SK-N-SH (cell line): ENCODE data around the gene SMARCA1. TPM values are rescaled to one million over a fixed set of nuclear protein-coding genes. Genes with fewer than 3 reads are reported as not detected.

Experiments used
- CTCF ChIA-PET: fragments of 300-600, 350-600 bp; formaldehyde crosslinking; extraction: SDS; loops from one replicate; lab custom pipeline; 2021; lab: Yijun Ruan, JAX
- POLR2A ChIA-PET: fragments of 350-600 bp; sonication (Branson Sonifier 250); formaldehyde crosslinking; extraction: SDS; loops from one replicate; lab custom pipeline; 2020; ENCODE audit warnings: antibody characterized with exemption, inconsistent platforms; lab: Yijun Ruan, JAX
- DNase-seq: peaks from one replicate; pipeline ENCODE4 v3.0.0; 2012
- H2AFZ ChIP-seq: fragments of 200-600 bp; sonication (generic); 2 replicates; pipeline ENCODE4 v1.8.1; 2016; ENCODE audit warnings: antibody characterized with exemption, mild to moderate bottlenecking, low read depth
- H3F3A ChIP-seq: fragments of 200-600 bp; sonication (generic); replicated peaks from 2 replicates; pipeline ENCODE3; 2016; ENCODE audit warnings: antibody characterized with exemption, mild to moderate bottlenecking; ENCODE audit not compliant: insufficient read depth
- H3K27ac ChIP-seq, 2 experiments: fragments of 200-500 bp in 1 of 2; fragments of 200-600 bp in 1 of 2; sonication (Bioruptor generic) in 1 of 2; sonication (generic), shearing (Covaris generic) in 1 of 2; 2 replicates each; pipeline versions ENCODE4 v1.5.1 to v1.6.1; 2014 to 2016; ENCODE audit warnings: low read depth in 2 of 2, inconsistent platforms in 1 of 2, low read length in 1 of 2, mild to moderate bottlenecking in 1 of 2, mixed read lengths in 1 of 2
- H3K27me3 ChIP-seq: fragments of 200-600 bp; sonication (generic), shearing (Covaris generic); 2 replicates; pipeline ENCODE4 v1.6.1; 2016; ENCODE audit warnings: mixed run types; ENCODE audit not compliant: insufficient read depth
- H3K36me3 ChIP-seq, 2 experiments: fragments of 200-500 bp in 1 of 2; fragments of 200-600 bp in 1 of 2; sonication (Bioruptor generic) in 1 of 2; sonication (generic) in 1 of 2; replicated peaks in 1 of 2; 2 replicates each; pipeline versions ENCODE3 to v1.5.1; 2014 to 2016; ENCODE audit warnings: low read length in 1 of 2, mild to moderate bottlenecking in 1 of 2; ENCODE audit not compliant: insufficient read depth in 2 of 2, control insufficient read depth in 1 of 2
- H3K4me1 ChIP-seq, 2 experiments: fragments of 200-500 bp in 1 of 2; fragments of 200-600 bp in 1 of 2; sonication (Bioruptor generic) in 1 of 2; sonication (generic), shearing (Covaris generic) in 1 of 2; 2 replicates each; pipeline versions ENCODE4 v1.5.1 to v1.6.1; 2014 to 2016; ENCODE audit warnings: low read depth in 1 of 2, low read length in 1 of 2, mixed run types in 1 of 2; ENCODE audit not compliant: insufficient read depth in 2 of 2, control insufficient read depth in 1 of 2
- H3K4me2 ChIP-seq: fragments of 200-600 bp; sonication (generic), shearing (Covaris generic); 2 replicates; pipeline ENCODE4 v1.6.1; 2017; ENCODE audit warnings: mixed run types
- H3K4me3 ChIP-seq, 2 experiments: fragments of 200-500 bp in 1 of 2; fragments of 200-600 bp in 1 of 2; sonication (Bioruptor generic) in 1 of 2; sonication (generic), shearing (Covaris generic) in 1 of 2; 2 replicates each; pipeline versions ENCODE4 v1.5.1 to v1.8.1; 2014 to 2016; ENCODE audit warnings: low read depth in 2 of 2, inconsistent platforms in 1 of 2, low read length in 1 of 2, mild to moderate bottlenecking in 1 of 2, mixed read lengths in 1 of 2, moderate library complexity in 1 of 2
- H3K79me2 ChIP-seq: fragments of 200-600 bp; sonication (generic); 2 replicates; pipeline ENCODE4 v1.8.1; 2017; ENCODE audit warnings: mild to moderate bottlenecking; ENCODE audit not compliant: insufficient read depth
- H3K9ac ChIP-seq: fragments of 200-600 bp; sonication (generic); 2 replicates; pipeline ENCODE4 v1.6.1; 2017; ENCODE audit warnings: mixed run types
- H3K9me2 ChIP-seq: fragments of 200-600 bp; sonication (generic); 2 replicates; pipeline ENCODE4 v1.6.1; 2017; ENCODE audit warnings: mixed run types
- H3K9me3 ChIP-seq: fragments of 200-600 bp; sonication (generic); 2 replicates; pipeline ENCODE4 v1.6.1; 2017; ENCODE audit warnings: mixed run types, mild to moderate bottlenecking, moderate library complexity
- H4K20me1 ChIP-seq: fragments of 200-600 bp; sonication (generic); 2 replicates; pipeline ENCODE4 v1.6.1; 2017; ENCODE audit warnings: mild to moderate bottlenecking, mixed run types; ENCODE audit not compliant: insufficient read depth
- EP300 ChIP-seq, 2 experiments: IDR thresholded peaks; 2 replicates each; pipeline versions ENCODE4 v1.4.0 to v1.6.1; 2012; ENCODE audit warnings: borderline replicate concordance in 1 of 2, low read depth in 1 of 2, low read length in 1 of 2
- EZH2phosphoT487 ChIP-seq: fragments of 200-600 bp; sonication (generic); IDR thresholded peaks from 2 replicates; pipeline ENCODE4 v1.6.1; 2017; ENCODE audit warnings: low read depth, mixed run types, mild to moderate bottlenecking, antibody characterized with exemption, moderate library complexity, borderline replicate concordance
- FOSL2 ChIP-seq: IDR thresholded peaks from 2 replicates; pipeline ENCODE4 v1.4.0; 2012; ENCODE audit warnings: low read depth, mild to moderate bottlenecking, moderate library complexity, borderline replicate concordance
- GABPA ChIP-seq: IDR thresholded peaks from 2 replicates; pipeline ENCODE4 v1.4.0; 2012; ENCODE audit warnings: low read depth, mild to moderate bottlenecking
- GATA2 ChIP-seq: sonication (generic); formaldehyde crosslinking; IDR thresholded peaks from 2 replicates; pipeline ENCODE4 v1.5.0; 2020; ENCODE audit warnings: mild to moderate bottlenecking, missing genetic modification reagents
- MEF2A ChIP-seq: IDR thresholded peaks from 2 replicates; pipeline ENCODE4 v1.4.0; 2012; ENCODE audit warnings: low read depth, borderline replicate concordance
- MXI1 ChIP-seq: IDR thresholded peaks from 2 replicates; pipeline ENCODE4 v1.6.1; 2012; ENCODE audit warnings: mild to moderate bottlenecking, low read depth, low read length, improper control_type of control experiment
- NFIC ChIP-seq: IDR thresholded peaks from 2 replicates; pipeline ENCODE4 v1.4.0; 2012; ENCODE audit warnings: borderline replicate concordance
- POLR2AphosphoS5 ChIP-seq: IDR thresholded peaks from 2 replicates; pipeline ENCODE4 v1.6.1; 2012; ENCODE audit warnings: low read depth, low read length
- RFX5 ChIP-seq: IDR thresholded peaks from 2 replicates; pipeline ENCODE4 v1.6.1; 2012; ENCODE audit warnings: mild to moderate bottlenecking, improper control_type of control experiment, low read length
- RXRA ChIP-seq: IDR thresholded peaks from 2 replicates; pipeline ENCODE4 v1.4.0; 2012; ENCODE audit warnings: low read depth, mild to moderate bottlenecking, borderline replicate concordance
- SIN3A ChIP-seq: IDR thresholded peaks from 2 replicates; pipeline ENCODE4 v1.6.1; 2012; ENCODE audit warnings: low read depth, mild to moderate bottlenecking, low read length, moderate library complexity, borderline replicate concordance
- SMC3 ChIP-seq: IDR thresholded peaks from 2 replicates; pipeline ENCODE4 v1.6.1; 2012; ENCODE audit warnings: low read depth, low read length, improper control_type of control experiment
- TAF1 ChIP-seq: IDR thresholded peaks from 2 replicates; pipeline ENCODE4 v1.6.1; 2012; ENCODE audit warnings: low read depth, mild to moderate bottlenecking, low read length, moderate library complexity, borderline replicate concordance
- TCF12 ChIP-seq: IDR thresholded peaks from 2 replicates; pipeline ENCODE4 v1.4.0; 2012
- USF1 ChIP-seq: IDR thresholded peaks from 2 replicates; pipeline ENCODE4 v1.4.0; 2012; ENCODE audit warnings: low read depth, borderline replicate concordance
- WGBS: methylation state at CpG from one replicate; pipeline ENCODE4 v1.1.6; 2017; ENCODE audit warnings: low lambda C conversion rate; 5-methylcytosine and 5-hydroxymethylcytosine counted together
- polyA plus RNA-seq, 3 experiments: library from polyadenylated mRNA; depleted of rRNA; stranded (reverse); fragments of >200 nt; gene quantifications; 2 replicates each; pipeline ENCODE4 v1.2.3, GENCODE V29; 2012
- TF ChIP-seq, protein P1 (sequence below): fragments of 150-350 bp; IDR thresholded peaks from 2 replicates; pipeline ENCODE4 v1.6.1; 2017; ENCODE audit warnings: antibody characterized with exemption, low read length, low read depth, borderline replicate concordance
- TF ChIP-seq, protein P2 (sequence below): fragments of 200-600 bp; sonication (generic); IDR thresholded peaks from 2 replicates; pipeline ENCODE4 v1.6.1; 2017; ENCODE audit warnings: antibody characterized with exemption, mild to moderate bottlenecking, moderate library complexity
- TF ChIP-seq, protein P3 (sequence below): fragments of 150-350 bp; IDR thresholded peaks from 2 replicates; pipeline ENCODE4 v1.6.1; 2016; ENCODE audit warnings: mild to moderate bottlenecking, low read depth, low read length

Gene SMARCA1
- polyA plus RNA-seq, 1 of the 3 experiments (the other 2 are of a cell fraction), result 17.1 TPM

DNA sequence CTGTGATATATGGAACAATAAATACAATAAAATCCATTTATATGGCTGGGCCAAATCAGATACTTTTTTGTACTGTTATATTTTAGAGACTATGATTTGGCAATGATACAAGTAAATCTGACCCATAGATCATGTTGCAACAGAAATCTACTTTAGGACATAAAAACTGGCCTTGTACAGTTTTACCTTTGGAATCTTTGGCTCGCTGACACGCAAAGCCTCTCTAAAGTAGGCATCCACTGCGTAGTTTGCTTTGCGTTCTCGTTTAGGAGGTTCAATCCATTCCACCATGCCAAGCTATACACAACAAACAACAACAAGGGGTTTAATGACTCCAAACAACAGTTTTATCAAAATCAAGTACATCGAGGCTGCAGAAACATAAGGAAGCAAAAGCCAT is 42.4 kb downstream of the SMARCA1 start (continued):
- TF ChIP-seq NFIC (no peak), GATA2 (CRISPR knock-in tag) (no peak)
- TF ChIP-seq, protein P1, sequence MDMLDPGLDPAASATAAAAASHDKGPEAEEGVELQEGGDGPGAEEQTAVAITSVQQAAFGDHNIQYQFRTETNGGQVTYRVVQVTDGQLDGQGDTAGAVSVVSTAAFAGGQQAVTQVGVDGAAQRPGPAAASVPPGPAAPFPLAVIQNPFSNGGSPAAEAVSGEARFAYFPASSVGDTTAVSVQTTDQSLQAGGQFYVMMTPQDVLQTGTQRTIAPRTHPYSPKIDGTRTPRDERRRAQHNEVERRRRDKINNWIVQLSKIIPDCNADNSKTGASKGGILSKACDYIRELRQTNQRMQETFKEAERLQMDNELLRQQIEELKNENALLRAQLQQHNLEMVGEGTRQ, result no peak
- TF ChIP-seq, all 33 proteins: peak for 0

DNA sequence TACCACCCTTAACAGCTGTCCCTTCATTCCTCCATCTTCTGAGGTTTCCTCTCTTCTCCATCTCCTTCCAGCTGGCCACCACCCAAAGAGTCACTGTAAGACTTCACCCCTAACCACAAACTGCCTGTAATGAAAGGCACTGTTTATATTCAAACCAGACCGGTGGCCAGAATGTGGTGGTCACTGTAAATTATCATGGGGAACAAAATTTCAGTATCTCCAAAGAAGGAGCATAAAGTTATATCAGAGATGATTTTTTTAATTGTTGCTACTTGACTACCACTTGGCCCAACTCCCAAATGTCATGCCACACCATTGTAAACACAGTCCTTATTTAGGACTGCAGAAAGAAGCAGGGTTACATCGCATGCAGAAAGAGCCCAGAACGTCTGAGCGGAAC is 44.8 kb downstream of the SMARCA1 start:
- H3K79me2 ChIP-seq, result no peaks in the 10 kb centered on the region
- peaks cover 34 to 36% of the 10 kb centered on the region in 2 experiments for H3K36me3 ChIP-seq
- H2AFZ ChIP-seq, result no peak overlapping the region
- no peak for TF ChIP-seq MEF2A
- no peak for TF ChIP-seq NFIC
- no peak for TF ChIP-seq USF1
- TF ChIP-seq EP300 (IDR thresholded peaks at IDR 0.05; ENCODE audit: borderline replicate concordance in 1 of 2, low read depth in 1 of 2, low read length in 1 of 2), result no peak
- no peak for TF ChIP-seq MXI1
- no peak for TF ChIP-seq GABPA
- TF ChIP-seq, protein P2, sequence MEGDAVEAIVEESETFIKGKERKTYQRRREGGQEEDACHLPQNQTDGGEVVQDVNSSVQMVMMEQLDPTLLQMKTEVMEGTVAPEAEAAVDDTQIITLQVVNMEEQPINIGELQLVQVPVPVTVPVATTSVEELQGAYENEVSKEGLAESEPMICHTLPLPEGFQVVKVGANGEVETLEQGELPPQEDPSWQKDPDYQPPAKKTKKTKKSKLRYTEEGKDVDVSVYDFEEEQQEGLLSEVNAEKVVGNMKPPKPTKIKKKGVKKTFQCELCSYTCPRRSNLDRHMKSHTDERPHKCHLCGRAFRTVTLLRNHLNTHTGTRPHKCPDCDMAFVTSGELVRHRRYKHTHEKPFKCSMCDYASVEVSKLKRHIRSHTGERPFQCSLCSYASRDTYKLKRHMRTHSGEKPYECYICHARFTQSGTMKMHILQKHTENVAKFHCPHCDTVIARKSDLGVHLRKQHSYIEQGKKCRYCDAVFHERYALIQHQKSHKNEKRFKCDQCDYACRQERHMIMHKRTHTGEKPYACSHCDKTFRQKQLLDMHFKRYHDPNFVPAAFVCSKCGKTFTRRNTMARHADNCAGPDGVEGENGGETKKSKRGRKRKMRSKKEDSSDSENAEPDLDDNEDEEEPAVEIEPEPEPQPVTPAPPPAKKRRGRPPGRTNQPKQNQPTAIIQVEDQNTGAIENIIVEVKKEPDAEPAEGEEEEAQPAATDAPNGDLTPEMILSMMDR, result no peak
- TF ChIP-seq SIN3A, result no peak
- no peak for TF ChIP-seq TAF1
- WGBS, result 61% methylated on average over 4 of the region's 4 CpGs
- POLR2A ChIA-PET, result no interaction called here
- CTCF ChIA-PET, result interaction anchor here (1.0 kb wide), 1 partner anchor 39 kb away, joined by 3 read pairs; no protein-coding TSS in a partner anchor
- no peak for DNase-seq
- H3K9ac ChIP-seq, result no peak overlapping the region
- no peak overlapping the region for H3K27ac ChIP-seq
- H3K4me1 ChIP-seq, result no peaks in the 10 kb centered on the region
- no peak overlapping the region for H3K4me2 ChIP-seq
- H3F3A ChIP-seq, result no peaks in the 10 kb centered on the region
- H3K9me3 ChIP-seq, result no peaks in the 10 kb centered on the region
- no peaks in the 10 kb centered on the region; the same call in 1 of the 2 replicates for H3K27me3 ChIP-seq
- no peaks in the 10 kb centered on the region for H4K20me1 ChIP-seq
- H3K4me3 ChIP-seq, result no peak overlapping the region
- H3K9me2 ChIP-seq, result no peaks in the 10 kb centered on the region

GRCh38 chrX:129472116-129472515 is 51.2 kb downstream of the SMARCA1 start:
- no peak overlapping the region for H3K4me2 ChIP-seq
- H4K20me1 ChIP-seq, result no peaks in the 10 kb centered on the region
- H2AFZ ChIP-seq, result no peak overlapping the region
- no peak overlapping the region for H3K27ac ChIP-seq
- POLR2A ChIA-PET, result no interaction called here
- H3K9me2 ChIP-seq, result no peaks in the 10 kb centered on the region
- CTCF ChIA-PET, result interaction anchor here (1.6 kb wide), 1 partner anchor 13 kb away, joined by 4 read pairs; no protein-coding TSS in a partner anchor
- H3K4me1 ChIP-seq, result no peaks in the 10 kb centered on the region
- H3K4me3 ChIP-seq, result no peak overlapping the region
- no peaks in the 10 kb centered on the region for H3K9me3 ChIP-seq
- no peaks in the 10 kb centered on the region for H3K27me3 ChIP-seq
- no peak for DNase-seq
- H3K79me2 ChIP-seq, result no peaks in the 10 kb centered on the region
- no peak overlapping the region for H3K9ac ChIP-seq
- no peaks in the 10 kb centered on the region for H3F3A ChIP-seq
- peaks cover 27 to 45% of the 10 kb centered on the region in 2 experiments for H3K36me3 ChIP-seq
- WGBS, result 67% methylated on average over 1 of the region's 1 CpG
- TF ChIP-seq RXRA (no peak), TAF1 (no peak), MEF2A (no peak), EZH2phosphoT487 (no peak), SMC3 (no peak), FOSL2 (no peak), RFX5 (no peak), TCF12 (no peak), POLR2AphosphoS5 (no peak)
- TF ChIP-seq, protein P3, sequence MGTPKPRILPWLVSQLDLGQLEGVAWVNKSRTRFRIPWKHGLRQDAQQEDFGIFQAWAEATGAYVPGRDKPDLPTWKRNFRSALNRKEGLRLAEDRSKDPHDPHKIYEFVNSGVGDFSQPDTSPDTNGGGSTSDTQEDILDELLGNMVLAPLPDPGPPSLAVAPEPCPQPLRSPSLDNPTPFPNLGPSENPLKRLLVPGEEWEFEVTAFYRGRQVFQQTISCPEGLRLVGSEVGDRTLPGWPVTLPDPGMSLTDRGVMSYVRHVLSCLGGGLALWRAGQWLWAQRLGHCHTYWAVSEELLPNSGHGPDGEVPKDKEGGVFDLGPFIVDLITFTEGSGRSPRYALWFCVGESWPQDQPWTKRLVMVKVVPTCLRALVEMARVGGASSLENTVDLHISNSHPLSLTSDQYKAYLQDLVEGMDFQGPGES, result no peak
